Endometrial microvascular endothelial cells (primary cell): ENCODE measurements around the gene PRR35. TPM values are rescaled to one million over a fixed set of nuclear protein-coding genes. Genes with fewer than 3 reads are reported as not detected.

Experiments used
- in situ Hi-C: cut with HindIII; loops from 2 replicates; pipeline ENCODE4 v1.10.0; 2017; ENCODE audit warnings: low sequenced_read_pairs, low pct_unique_long_range_greater_than_20kb; ENCODE audit errors: inconsistent ontology term
- total RNA-seq: library from RNA; depleted of rRNA; stranded (reverse); fragments of >200 nt; gene quantifications from one replicate; pipeline ENCODE4 v1.2.3, GENCODE V29; 2015; ENCODE audit errors: inconsistent ontology term

Gene PRR35
- total RNA-seq, 1 donor from 2014 or later: not detected

DNA sequence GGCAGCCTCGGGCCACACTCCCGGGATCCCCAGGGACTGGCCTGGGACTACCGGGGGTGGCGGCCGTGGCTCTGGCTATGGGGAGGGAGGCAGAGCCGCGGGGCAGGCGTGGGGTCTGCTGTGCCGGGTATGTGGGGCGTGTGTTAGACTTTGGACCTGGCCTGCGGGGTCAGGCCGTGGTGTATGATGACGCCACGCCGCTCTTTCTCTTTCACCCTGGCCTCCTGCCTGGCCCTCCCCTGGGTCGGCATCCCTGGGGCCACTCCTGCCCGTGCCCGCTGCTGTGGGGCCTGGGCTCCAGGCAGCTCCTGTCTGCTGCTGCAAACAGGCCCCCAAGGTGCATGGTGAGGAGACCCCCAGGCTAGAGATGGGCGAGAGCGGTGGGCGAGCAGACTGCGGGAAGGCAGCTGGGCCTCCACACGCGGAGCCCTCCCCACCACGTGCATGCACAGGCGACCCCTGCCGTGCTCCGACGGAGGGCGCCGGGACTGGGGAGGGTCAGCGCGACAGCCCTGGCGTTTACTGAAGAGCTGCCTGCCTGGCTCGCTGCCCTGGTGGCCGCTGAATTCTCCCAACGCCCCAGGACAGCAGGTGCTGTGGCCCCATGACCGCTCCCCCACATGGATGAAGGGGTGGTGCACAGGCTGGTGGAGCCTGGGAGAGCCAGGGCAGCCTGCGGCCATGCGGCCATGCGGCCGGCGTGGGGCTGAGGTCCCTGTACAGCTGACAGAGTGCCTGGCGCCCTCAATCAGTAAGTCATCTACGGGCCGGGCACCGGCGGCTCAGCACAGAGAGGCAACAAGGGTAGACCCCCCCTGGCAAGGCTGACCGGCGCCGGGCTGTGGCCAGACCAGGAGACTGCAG is 16.7 kb upstream of the PRR35 start:
- in situ Hi-C loops: no loop called here

- in situ Hi-C loops: no loop called here
Measured at GRCh38 chr16:544517-544916, 15.7 kb upstream of the PRR35 start.

DNA sequence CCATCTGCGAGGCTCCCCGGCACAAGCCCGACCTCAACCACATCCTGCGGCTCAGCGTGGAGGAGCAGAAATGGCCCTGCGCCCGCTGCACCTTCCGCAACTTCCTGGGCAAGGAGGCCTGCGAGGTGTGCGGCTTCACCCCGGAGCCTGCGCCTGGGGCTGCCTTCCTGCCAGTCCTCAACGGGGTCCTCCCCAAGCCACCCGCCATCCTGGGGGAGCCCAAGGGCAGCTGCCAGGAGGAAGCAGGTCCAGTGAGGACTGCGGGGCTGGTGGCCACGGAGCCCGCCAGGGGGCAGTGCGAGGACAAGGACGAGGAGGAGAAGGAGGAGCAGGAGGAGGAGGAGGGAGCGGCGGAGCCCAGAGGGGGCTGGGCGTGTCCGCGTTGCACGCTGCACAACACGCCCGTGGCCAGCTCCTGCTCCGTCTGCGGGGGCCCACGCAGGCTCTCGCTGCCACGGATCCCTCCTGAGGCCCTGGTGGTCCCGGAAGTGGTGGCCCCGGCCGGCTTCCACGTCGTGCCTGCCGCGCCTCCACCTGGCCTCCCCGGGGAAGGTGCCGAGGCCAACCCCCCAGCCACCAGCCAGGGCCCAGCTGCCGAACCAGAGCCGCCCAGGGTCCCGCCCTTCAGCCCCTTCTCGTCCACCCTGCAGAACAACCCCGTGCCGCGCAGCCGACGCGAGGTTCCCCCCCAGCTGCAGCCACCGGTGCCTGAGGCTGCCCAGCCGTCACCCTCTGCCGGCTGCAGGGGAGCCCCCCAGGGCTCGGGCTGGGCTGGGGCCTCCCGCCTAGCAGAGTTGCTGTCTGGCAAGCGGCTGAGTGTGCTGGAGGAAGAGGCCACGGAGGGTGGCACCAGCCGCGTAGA is 13.1 kb upstream of the PRR35 start:
- in situ Hi-C loops: no loop called here

DNA sequence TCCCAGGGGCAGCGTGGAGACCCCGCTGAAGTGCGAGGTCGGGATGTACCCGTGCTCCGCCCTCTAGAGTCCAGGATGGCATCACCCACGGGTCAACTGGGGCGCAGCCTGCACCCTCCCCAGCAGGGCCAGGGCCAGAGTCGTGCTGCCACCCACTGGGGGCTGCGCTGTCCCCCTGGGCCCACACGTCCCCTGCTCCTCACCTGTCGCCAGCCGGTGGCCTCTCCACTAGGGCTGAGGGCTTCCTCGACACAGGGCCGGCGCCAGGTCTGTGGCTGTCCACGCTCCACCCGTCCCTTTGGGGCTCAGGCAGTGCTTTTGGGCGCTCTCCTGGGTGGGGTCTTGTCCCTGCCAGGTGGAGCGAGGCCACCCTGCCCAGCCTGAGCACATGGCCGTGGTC is 11.6 kb upstream of the PRR35 start:
- in situ Hi-C loops: no loop called here

GRCh38 chr16:549544-550263 is 10.5 kb upstream of the PRR35 start:
- in situ Hi-C loops: no loop called here

GRCh38 chr16:551210-551609 is 9.0 kb upstream of the PRR35 start:
- in situ Hi-C loops: no loop called here

DNA sequence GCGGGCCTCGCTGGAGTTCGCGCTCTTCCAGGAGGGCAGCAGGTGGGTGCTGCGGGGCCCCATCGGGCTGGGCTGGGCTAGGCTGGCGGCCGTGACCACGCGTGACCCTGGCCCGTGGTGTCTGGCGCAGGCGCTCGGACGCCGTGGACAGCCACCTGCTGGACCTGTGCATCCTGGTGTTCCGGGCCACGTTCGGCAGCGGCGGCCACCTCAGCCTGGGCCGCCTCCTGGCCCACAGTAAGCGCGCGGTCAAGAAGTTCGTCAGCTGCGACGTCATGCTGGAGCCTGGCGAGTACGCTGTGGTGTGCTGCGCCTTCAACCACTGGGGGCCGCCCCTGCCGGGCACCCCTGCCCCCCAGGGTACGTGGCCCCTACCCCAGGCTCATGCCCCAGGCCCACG is 8.0 kb upstream of the PRR35 start:
- in situ Hi-C loops: no loop called here

- in situ Hi-C loops: no loop called here
Measured at GRCh38 chr16:553601-554296, 6.4 kb upstream of the PRR35 start.

GRCh38 chr16:554297-554621 is 5.9 kb upstream of the PRR35 start:
- in situ Hi-C loops: no loop called here

DNA sequence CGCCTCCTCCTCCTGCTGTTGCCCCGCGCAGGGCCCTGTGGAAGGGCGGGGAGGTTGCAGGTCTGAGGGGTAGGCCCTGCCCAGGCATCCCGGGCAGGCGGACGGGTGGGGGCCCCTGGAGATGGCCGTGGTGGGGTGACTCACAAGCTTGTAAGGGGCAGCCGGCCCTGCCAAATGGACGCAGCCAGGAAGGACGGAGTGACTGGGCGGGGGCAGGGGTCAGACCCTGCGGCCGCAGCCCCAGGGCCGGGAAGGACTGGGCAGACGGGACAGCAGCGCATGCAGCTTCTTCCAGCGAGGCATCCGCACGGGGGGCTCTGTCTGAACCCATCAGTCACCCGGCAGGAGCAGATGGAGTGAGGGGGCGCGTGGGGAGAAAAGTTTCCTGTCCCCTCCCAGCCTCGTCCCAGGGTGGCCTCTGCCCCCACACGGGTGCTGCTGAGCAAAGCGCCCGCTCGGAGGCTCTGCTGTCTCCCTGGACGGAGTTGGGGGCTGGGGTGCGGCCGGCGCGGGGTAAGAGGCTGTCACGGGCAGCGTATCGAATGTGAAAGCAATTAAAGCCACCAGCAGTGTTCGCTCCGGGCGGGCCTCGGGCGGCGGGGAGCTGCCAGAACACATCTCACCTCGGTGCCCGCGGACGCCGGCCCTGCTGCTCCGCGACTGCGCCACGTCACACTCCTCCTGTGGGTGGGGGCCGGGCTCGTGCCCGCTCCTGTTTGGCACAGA is 5.4 kb upstream of the PRR35 start:
- in situ Hi-C loops: no loop called here

GRCh38 chr16:555528-556473 is 4.4 kb upstream of the PRR35 start:
- in situ Hi-C loops: no loop called here

DNA sequence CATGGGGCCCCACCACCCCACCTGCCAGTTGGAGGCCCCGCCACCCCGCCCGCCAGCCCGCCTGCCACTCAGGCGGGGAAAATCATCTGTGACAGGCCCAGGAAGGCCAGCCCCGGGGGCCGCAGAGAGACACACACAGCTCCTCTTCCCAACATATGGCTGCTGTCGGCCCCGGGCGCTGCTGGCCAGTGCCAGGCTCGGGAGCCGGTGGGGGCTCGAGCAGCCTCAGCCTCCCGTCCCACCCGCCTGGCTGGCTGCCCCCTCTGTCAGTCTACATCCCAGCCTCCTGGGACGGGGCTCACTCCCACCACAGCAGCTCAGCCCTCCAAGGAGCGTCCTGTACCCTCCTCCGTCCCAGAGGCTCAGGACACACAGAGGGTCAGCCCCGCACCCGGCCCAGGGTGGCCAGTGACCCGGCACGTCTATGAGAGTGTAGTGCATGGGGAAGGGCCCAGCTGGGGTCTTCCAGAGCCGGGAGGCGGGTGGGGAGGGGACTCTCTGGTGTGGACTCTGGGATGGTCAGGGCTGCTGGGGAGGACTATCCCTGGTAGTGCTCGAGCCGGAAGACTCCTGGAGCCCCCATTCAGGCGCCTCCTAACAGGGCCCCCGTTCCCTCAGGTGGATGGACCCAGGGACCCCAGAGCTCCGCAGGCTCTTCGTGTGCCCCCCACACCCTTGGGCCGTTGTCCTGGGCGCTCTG is 3.6 kb upstream of the PRR35 start:
- in situ Hi-C loops: no loop called here

- in situ Hi-C loops: no loop called here
Measured at GRCh38 chr16:557463-558297, 2.5 kb upstream of the PRR35 start.

- in situ Hi-C loops: no loop called here
Measured at GRCh38 chr16:558298-559020, 1.7 kb upstream of the PRR35 start.

DNA sequence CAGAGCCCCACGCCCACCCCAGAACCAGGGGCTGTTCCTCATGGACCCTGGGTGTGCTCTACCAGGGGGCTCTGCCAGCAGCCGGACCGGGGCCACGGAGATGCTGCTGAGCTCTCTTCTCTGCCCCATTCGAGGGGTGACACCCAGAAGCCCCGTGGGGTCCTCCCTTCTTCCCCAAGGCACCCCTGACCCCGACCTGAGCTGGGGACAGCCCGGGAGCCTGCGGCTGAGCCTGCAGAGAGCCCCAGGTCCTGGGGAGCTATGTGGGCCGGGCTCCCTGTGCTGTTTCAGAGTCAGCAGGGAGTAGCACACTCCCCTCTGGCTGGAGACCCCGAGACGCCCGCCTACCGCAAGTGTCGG is 1.2 kb upstream of the PRR35 start:
- in situ Hi-C loops: no loop called here
